Gastrocnemius medialis (tissue), 4 donors: ENCODE data around the gene HTR3A.

Experiments
- CTCF ChIP-seq, 5 experiments: fragments of 450-650 bp in 3 of 5; fragments of 200-600 bp in 2 of 5; sonication (generic) in 2 of 5; IDR thresholded peaks in 4 of 5; conservative IDR thresholded peaks in 1 of 5; 1 replicate in 4 of 5; 2 replicates in 1 of 5; pipeline ENCODE4 v1.5.1; 2016 to 2019; ENCODE audit warnings: antibody characterized with exemption in 5 of 5, mild to moderate bottlenecking in 3 of 5, moderate library complexity in 3 of 5
- POLR2A ChIP-seq, 2 donors: fragments of 450-650 bp; IDR thresholded peaks; one replicate each; pipeline ENCODE4 v1.6.1; 2017; ENCODE audit warnings: antibody characterized with exemption in 2 of 2, mild to moderate bottlenecking in 2 of 2, moderate library complexity in 2 of 2

- TF ChIP-seq CTCF (IDR thresholded peaks at IDR 0.05 in 4 of 5, conservative IDR thresholded peaks at IDR 0.05 in 1 of 5) (no peak), POLR2A (IDR thresholded peaks at IDR 0.05) (no peak)
Observed at GRCh38 chr11:113977071-113977490, 2.2 kb downstream of the HTR3A start.
